Fibroblast of skin of scalp (primary cell): ENCODE data around the gene ZSWIM2.
"Not testable (repeated sequence)": the region's sequence is repeated elsewhere in the genome, so short reads cannot be mapped to it uniquely, and the experiment has no call there.

Experiments
- DNase-seq: peaks from one replicate; pipeline ENCODE4 v3.0.0-alpha.2; 2013

ZSWIM2 gene

GRCh38 chr2:186842373-186842772 is 6.6 kb downstream of the ZSWIM2 start:
- DNase-seq: no peak

GRCh38 chr2:186841940-186842339 is 7.0 kb downstream of the ZSWIM2 start:
- peak; percentile 86 for DNase-seq

GRCh38 chr2:186835628-186836027 is 13.3 kb downstream of the ZSWIM2 start:
- DNase-seq: peak; percentile 54

- DNase-seq: no peak
These were observed 21.0 kb downstream of the ZSWIM2 start for GRCh38 chr2:186827862-186828492.

- peak; percentile 81 for DNase-seq
These were observed 21.6 kb downstream of the ZSWIM2 start for GRCh38 chr2:186827411-186827810.

- no peak for DNase-seq
These were observed 26.6 kb downstream of the ZSWIM2 start for GRCh38 chr2:186822323-186822722.

GRCh38 chr2:186820303-186820702 is 28.7 kb downstream of the ZSWIM2 start:
- DNase-seq: no peak

GRCh38 chr2:186811760-186812159 is 37.2 kb downstream of the ZSWIM2 start:
- not testable (repeated sequence) for DNase-seq

- DNase-seq: no peak
These were observed 42.4 kb downstream of the ZSWIM2 start for GRCh38 chr2:186806591-186806990.

- DNase-seq: not testable (repeated sequence)
These were observed 50.4 kb downstream of the ZSWIM2 start for GRCh38 chr2:186798604-186799003.

- no peak for DNase-seq
These were observed 64.0 kb downstream of the ZSWIM2 start for GRCh38 chr2:186784930-186785329.

- DNase-seq: no peak
These were observed 65.7 kb downstream of the ZSWIM2 start for GRCh38 chr2:186783254-186783653.

- DNase-seq: peak; percentile 26
These were observed 68.2 kb downstream of the ZSWIM2 start for GRCh38 chr2:186780701-186781316.
